Erythroblast (primary cell): ENCODE data around the gene ENG.
A peak's percentile ranks its signal among the peaks of the same experiment; 100 is the strongest.

Experiments
- DNase-seq, 2 experiments: peaks; one replicate each; lab custom pipeline; 2025; lab: John Stamatoyannopoulos, UW
- GATA1 ChIP-seq: IDR thresholded peaks from 2 replicates; pipeline ENCODE4 v1.6.1; 2011; ENCODE audit warnings: low read depth, mild to moderate bottlenecking, control low read depth, low read length, moderate library complexity
- POLR2A ChIP-seq: IDR thresholded peaks from 2 replicates; pipeline ENCODE4 v1.6.1; 2011; ENCODE audit warnings: mild to moderate bottlenecking, low read length

Gene ENG

DNA sequence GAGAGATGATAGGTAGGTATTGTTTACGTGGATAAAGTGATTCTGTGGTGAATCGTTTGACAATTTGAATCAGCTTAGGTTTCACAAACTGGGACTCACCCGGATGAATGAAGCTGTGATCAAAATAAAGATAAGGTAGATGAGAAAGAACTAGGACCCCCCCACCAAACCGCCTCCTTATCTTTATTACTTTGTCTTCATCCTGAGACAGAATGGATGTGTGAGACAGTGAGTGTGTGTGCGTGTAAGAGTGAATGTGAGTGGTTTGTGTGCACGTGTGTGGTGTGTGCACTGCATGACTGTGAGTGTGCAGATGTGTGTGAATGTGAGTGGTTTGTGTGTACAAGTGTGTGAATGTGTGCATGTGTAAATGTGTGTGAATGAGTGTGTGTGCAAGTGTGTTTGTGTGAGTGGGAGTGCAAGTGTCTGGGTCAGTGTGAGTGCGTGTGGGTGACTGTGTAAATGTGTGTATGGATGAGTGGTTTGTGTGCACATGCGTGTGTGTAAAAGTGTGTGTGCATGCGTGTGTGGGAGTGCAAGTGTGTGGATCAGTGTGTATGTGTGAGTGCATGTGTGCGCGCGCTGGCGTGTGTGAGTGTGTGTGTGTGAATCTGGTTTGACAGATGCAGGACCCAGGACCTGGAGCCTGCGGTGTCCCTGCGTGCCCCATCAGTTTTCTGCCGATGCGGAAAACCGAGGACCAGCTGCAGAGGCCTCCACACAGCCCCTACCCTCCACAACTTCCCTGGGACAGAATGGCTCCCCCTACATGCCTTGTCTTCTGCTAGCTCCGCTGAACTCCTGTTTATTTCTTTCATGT lies 11.4 kb upstream of the ENG start:
- peak in 1 of 2 experiments; percentile 30 for DNase-seq
- TF ChIP-seq GATA1 (no peak), POLR2A (no peak)

GRCh38 chr9:127863191-127863621 lies 8.7 kb upstream of the ENG start:
- TF ChIP-seq GATA1 (no peak), POLR2A (no peak)
- DNase-seq = no peak

GRCh38 chr9:127862075-127863011 lies 7.9 kb upstream of the ENG start:
- peak; percentile 67 to 79 for DNase-seq

DNA sequence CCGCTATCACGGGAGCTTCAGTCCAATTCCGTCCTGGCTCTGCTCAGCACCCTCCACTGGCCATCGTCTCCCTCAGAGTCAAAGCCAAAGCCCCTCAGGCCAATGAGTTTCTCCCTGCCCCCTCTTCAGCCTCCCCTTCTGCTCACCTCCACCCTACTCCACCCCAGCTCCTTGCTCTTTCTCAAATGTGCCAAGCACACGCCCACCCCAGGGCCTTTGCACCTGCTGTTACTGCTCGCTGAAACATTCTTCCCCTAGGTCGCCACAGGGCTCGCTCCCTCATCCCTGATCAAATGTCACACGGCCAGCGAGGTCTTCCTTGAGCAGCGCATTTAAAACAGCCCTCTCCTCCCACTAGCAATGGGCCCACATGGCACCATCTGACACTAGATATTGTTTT lies 6.3 kb upstream of the ENG start:
- TF ChIP-seq POLR2A (no peak), GATA1 (no peak)

More at GRCh38 chr9:127862075-127863011, 7.9 kb upstream of the ENG start:
- peak; percentile 41 for TF ChIP-seq GATA1
- peak; percentile 19 for TF ChIP-seq POLR2A

GRCh38 chr9:127860260-127860659 lies 5.8 kb upstream of the ENG start:
- TF ChIP-seq POLR2A = no peak
- no peak for TF ChIP-seq GATA1
- DNase-seq = no peak

More for the DNA sequence above, 6.3 kb upstream of the ENG start:
- no peak for DNase-seq

DNA sequence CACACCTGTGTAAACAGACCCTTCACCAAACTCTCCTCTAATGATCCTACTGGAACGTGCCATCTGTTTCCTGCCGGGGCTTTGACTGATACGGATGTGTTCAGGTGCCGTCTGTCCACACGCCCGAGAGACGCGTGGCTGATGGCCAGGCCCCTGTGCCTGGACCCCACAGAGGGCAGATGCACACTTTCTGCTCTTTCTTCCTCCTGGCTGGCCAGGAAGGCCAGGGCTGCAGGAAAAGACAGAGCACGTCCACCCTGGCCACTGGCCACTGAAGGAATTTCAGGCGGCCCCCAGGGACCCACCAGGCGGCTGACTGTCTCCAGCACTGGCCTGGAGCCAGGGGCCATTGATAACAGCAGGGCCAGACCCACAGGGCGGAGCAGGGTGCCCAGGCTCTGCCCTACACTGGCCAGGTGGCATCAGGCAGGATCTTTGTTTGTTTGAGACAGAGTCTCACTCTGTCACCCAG lies 3.6 kb upstream of the ENG start:
- peak; percentile 46 to 54 for DNase-seq
- TF ChIP-seq POLR2A = no peak
- TF ChIP-seq GATA1 = no peak

GRCh38 chr9:127857278-127857677 lies 2.8 kb upstream of the ENG start:
- TF ChIP-seq GATA1 = no peak
- no peak for TF ChIP-seq POLR2A

GRCh38 chr9:127856729-127857116 lies 2.3 kb upstream of the ENG start:
- TF ChIP-seq GATA1 = no peak
- peak; percentile 41 for TF ChIP-seq POLR2A
- DNase-seq = peak; percentile 66 to 70

More at GRCh38 chr9:127857278-127857677, 2.8 kb upstream of the ENG start:
- no peak for DNase-seq

DNA sequence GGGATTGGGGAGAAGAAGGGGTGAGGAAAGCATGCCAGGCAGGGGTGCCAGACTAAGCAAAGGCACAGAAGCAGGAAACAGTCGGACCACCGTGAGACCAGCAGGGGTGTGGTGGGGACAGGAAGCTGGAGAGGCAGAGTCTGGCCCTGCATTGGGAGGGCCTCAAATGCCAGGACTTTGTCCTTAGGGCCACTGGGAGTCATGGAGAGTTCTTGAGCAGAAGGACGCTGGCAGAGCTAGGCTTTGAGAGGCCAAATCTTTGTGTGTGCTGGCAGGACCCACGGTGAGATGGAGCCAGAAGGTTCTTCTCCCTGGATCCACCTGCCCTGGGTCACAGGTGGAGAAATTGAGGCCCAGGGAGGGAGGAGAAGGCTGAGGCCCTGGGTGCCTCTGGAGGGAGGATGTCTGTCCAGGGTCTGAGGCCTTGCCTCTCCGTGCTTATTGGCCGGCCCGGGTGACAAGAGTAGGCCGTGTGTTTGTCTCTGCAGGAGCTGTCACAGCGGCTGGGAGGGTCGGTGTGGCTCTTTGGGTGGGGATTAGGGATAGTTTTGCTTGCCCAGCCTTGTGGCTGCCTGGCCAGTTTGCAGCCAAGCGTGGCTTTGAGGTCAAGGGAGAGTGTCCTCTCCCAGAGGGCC lies 1.8 kb upstream of the ENG start:
- peak in 1 of 2 experiments; percentile 46 for DNase-seq
- no peak for TF ChIP-seq POLR2A
- no peak for TF ChIP-seq GATA1

- no peak for DNase-seq
- no peak for TF ChIP-seq POLR2A
Observed at GRCh38 chr9:127855522-127855921, 1.1 kb upstream of the ENG start.

GRCh38 chr9:127854960-127855359 lies 502 bp upstream of the ENG start:
- TF ChIP-seq GATA1 (no peak), POLR2A (no peak)

GRCh38 chr9:127853312-127854183 lies 910 bp downstream of the ENG start:
- no peak for TF ChIP-seq GATA1
- peak; percentile 31 for TF ChIP-seq POLR2A
- peak; percentile 46 to 48 for DNase-seq

More at GRCh38 chr9:127854960-127855359, 502 bp upstream of the ENG start:
- DNase-seq = no peak
